ENCODE data around the gene SSR4.

Gene SSR4

DNA sequence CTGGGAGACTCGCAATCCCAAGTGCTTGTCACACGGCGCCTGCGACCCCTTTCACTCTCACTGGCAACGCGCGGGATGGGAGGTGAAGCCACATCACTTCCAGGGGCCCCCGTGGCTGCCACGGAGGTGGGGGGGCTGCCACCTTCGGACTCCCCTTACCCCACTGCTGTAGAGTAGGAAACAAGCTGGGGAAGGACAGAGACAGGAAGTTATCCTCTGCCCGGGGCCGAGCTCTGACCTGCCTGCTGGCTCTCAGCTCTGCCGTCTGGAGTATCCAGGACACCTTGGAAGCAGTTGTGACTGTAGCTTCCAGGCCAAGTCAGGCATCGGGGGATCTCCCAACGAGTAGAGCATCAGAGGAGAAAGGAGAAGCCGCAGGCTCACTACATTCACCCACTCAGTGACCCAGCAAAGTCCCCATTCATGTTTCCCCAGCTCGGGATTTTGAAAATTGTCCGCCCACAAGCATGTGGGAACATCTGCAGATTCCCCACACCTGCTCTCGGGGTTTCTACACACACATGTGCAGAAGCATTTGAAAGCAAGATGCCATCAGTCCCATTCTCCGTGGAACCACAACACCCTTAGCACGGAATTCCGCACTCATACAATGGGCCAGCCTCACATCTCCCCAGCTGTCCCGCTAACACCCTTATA, 25.0 kb downstream of the SSR4 start:
- no peaks in the 10 kb centered on the region for H3K9me2 ChIP-seq (replicated peaks; ENCODE audit: control insufficient read depth, low read length)
- no peaks in the 10 kb centered on the region for H3F3A ChIP-seq (ENCODE audit: control insufficient read depth, insufficient read depth)
- H3K27ac ChIP-seq (ENCODE audit: low read depth, low read length), result no peak overlapping the region
- H3K79me2 ChIP-seq (ENCODE audit: control insufficient read depth, low read length), result no peaks in the 10 kb centered on the region
- TF ChIP-seq CTCF (IDR thresholded peaks at IDR 0.05; ENCODE audit: low read depth, low read length, poor library complexity, severe bottlenecking) (no peak), EZH2phosphoT487 (IDR thresholded peaks at IDR 0.05; ENCODE audit: borderline replicate concordance, low read length) (no peak)
- H3K27me3 ChIP-seq (ENCODE audit: control insufficient read depth, low read length), result peaks cover 8% of the 10 kb centered on the region
- no peaks in the 10 kb centered on the region for H3K9me3 ChIP-seq (ENCODE audit: control insufficient read depth, insufficient read depth, low read length)
- no peaks in the 10 kb centered on the region for H4K20me1 ChIP-seq (ENCODE audit: control insufficient read depth, insufficient read depth, low read depth, low read length)
- H3K4me2 ChIP-seq (ENCODE audit: low read length), result no peak overlapping the region
- no peaks in the 10 kb centered on the region for H3K4me1 ChIP-seq (ENCODE audit: control insufficient read depth, low read length)
- no peak overlapping the region for H3K4me3 ChIP-seq (ENCODE audit: low read length)
- no peaks in the 10 kb centered on the region for H3K36me3 ChIP-seq (ENCODE audit: control insufficient read depth, low read length)

DNA sequence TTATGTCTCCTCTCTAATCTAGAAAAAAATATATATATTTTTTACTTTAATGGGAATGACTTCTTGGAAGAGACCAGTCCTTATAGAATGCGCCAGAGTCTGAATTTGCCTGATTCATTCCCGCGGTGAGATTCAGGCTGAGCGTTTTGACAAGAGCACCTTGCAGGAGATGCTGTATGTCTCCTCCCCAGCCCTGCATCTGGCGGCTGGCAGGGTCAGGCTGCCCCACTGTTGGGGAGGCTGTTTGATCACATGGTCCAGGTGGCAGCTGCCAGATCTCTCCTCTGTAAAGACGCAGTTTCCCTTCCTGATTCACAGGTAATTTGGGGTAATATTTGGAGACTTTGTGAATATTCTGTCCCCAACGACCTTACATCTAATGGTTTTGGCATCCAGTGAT, 26.1 kb downstream of the SSR4 start:
- H3K79me2 ChIP-seq (ENCODE audit: control insufficient read depth, low read length), result no peaks in the 10 kb centered on the region
- no peaks in the 10 kb centered on the region for H3K9me3 ChIP-seq (ENCODE audit: control insufficient read depth, insufficient read depth, low read length)
- H3K27ac ChIP-seq (ENCODE audit: low read depth, low read length), result no peak overlapping the region
- H4K20me1 ChIP-seq (ENCODE audit: control insufficient read depth, insufficient read depth, low read depth, low read length), result no peaks in the 10 kb centered on the region
- H3K9me2 ChIP-seq (replicated peaks; ENCODE audit: control insufficient read depth, low read length), result no peaks in the 10 kb centered on the region
- no peak overlapping the region for H3K4me2 ChIP-seq (ENCODE audit: low read length)
- no peak for TF ChIP-seq EZH2phosphoT487 (IDR thresholded peaks at IDR 0.05; ENCODE audit: borderline replicate concordance, low read length)
- no peak for TF ChIP-seq CTCF (IDR thresholded peaks at IDR 0.05; ENCODE audit: low read depth, low read length, poor library complexity, severe bottlenecking)
- H3F3A ChIP-seq (ENCODE audit: control insufficient read depth, insufficient read depth), result no peaks in the 10 kb centered on the region
- no peaks in the 10 kb centered on the region for H3K4me1 ChIP-seq (ENCODE audit: control insufficient read depth, low read length)
- H3K4me3 ChIP-seq (ENCODE audit: low read length), result no peak overlapping the region
- H3K36me3 ChIP-seq (ENCODE audit: control insufficient read depth, low read length), result no peaks in the 10 kb centered on the region
- peaks cover 8% of the 10 kb centered on the region for H3K27me3 ChIP-seq (ENCODE audit: control insufficient read depth, low read length)

GRCh38 chrX:153821066-153821465, 26.6 kb downstream of the SSR4 start:
- Histone ChIP-seq H4K20me1 (ENCODE audit: control insufficient read depth, insufficient read depth, low read depth, low read length) (no peaks in the 10 kb centered on the region), H3K36me3 (ENCODE audit: control insufficient read depth, low read length) (no peaks in the 10 kb centered on the region), H3K9me2 (replicated peaks; ENCODE audit: control insufficient read depth, low read length) (no peaks in the 10 kb centered on the region), H3K4me2 (ENCODE audit: low read length) (no peak overlapping the region), H3K9me3 (ENCODE audit: control insufficient read depth, insufficient read depth, low read length) (no peaks in the 10 kb centered on the region), H3F3A (ENCODE audit: control insufficient read depth, insufficient read depth) (no peaks in the 10 kb centered on the region), H3K27me3 (ENCODE audit: control insufficient read depth, low read length) (peaks cover 8% of the 10 kb centered on the region), H3K79me2 (ENCODE audit: control insufficient read depth, low read length) (no peaks in the 10 kb centered on the region), H3K4me3 (ENCODE audit: low read length) (no peak overlapping the region), H3K4me1 (ENCODE audit: control insufficient read depth, low read length) (no peaks in the 10 kb centered on the region), H3K27ac (ENCODE audit: low read depth, low read length) (no peak overlapping the region)
- TF ChIP-seq CTCF (IDR thresholded peaks at IDR 0.05; ENCODE audit: low read depth, low read length, poor library complexity, severe bottlenecking) (no peak), EZH2phosphoT487 (IDR thresholded peaks at IDR 0.05; ENCODE audit: borderline replicate concordance, low read length) (no peak)

All from DOHH2 (cell line).